Thoracic aorta (tissue), 2 donors: ENCODE results near the gene UVRAG. TPM values are rescaled to one million over a fixed set of nuclear protein-coding genes. Genes with fewer than 3 reads are reported as not detected.

Source experiments
- ATAC-seq: fragments of 150-250 bp; one replicate; pipeline ENCODE4 v1.8.0; 2017; ENCODE audit warnings: low read depth; ENCODE audit not compliant: insufficient number of reproducible peaks, low FRiP score
- DNase-seq: peaks from one replicate; pipeline ENCODE4 v3.0.0-alpha.2; 2020; ENCODE audit warnings: low spot score
- H3K27ac ChIP-seq, 2 donors: fragments of 200-600 bp; sonication (generic); 1 replicate in 1 of 2; 2 replicates in 1 of 2; pipeline ENCODE4 v1.5.1; 2016; ENCODE audit warnings: mild to moderate bottlenecking in 2 of 2, moderate library complexity in 2 of 2
- H3K27me3 ChIP-seq: fragments of 200-600 bp; sonication (generic); replicated peaks from 2 replicates; pipeline ENCODE4 v1.6.0; 2016; ENCODE audit warnings: mild to moderate bottlenecking; ENCODE audit not compliant: insufficient read depth
- H3K36me3 ChIP-seq: fragments of 200-600 bp; sonication (generic); one replicate; pipeline ENCODE4 v1.5.1; 2016
- H3K4me1 ChIP-seq, 2 donors: fragments of 200-600 bp; sonication (generic); 1 replicate in 1 of 2; 2 replicates in 1 of 2; pipeline versions ENCODE4 v1.5.1 to v1.6.0; 2016; ENCODE audit warnings: low read depth in 2 of 2, mild to moderate bottlenecking in 1 of 2; ENCODE audit not compliant: control insufficient read depth in 1 of 2
- H3K4me3 ChIP-seq: fragments of 200-600 bp; sonication (generic); 2 replicates; pipeline ENCODE4 v1.5.1; 2016; ENCODE audit warnings: mild to moderate bottlenecking
- H3K9me3 ChIP-seq: fragments of 200-600 bp; sonication (generic); 2 replicates; pipeline ENCODE4 v1.5.1; 2016
- CTCF ChIP-seq: fragments of 200-600 bp; sonication (generic); IDR thresholded peaks from one replicate; pipeline ENCODE4 v1.5.1; 2019; ENCODE audit warnings: antibody characterized with exemption
- total RNA-seq, 2 donors: library from RNA; depleted of rRNA; stranded (reverse); fragments of >200 nt; gene quantifications; one replicate each; pipeline versions ENCODE4 v1.1.0 to v1.2.3, GENCODE V29; 2016

UVRAG gene
- total RNA-seq, 2 donors from 2014 or later = 20.4 to 27.7 TPM

DNA sequence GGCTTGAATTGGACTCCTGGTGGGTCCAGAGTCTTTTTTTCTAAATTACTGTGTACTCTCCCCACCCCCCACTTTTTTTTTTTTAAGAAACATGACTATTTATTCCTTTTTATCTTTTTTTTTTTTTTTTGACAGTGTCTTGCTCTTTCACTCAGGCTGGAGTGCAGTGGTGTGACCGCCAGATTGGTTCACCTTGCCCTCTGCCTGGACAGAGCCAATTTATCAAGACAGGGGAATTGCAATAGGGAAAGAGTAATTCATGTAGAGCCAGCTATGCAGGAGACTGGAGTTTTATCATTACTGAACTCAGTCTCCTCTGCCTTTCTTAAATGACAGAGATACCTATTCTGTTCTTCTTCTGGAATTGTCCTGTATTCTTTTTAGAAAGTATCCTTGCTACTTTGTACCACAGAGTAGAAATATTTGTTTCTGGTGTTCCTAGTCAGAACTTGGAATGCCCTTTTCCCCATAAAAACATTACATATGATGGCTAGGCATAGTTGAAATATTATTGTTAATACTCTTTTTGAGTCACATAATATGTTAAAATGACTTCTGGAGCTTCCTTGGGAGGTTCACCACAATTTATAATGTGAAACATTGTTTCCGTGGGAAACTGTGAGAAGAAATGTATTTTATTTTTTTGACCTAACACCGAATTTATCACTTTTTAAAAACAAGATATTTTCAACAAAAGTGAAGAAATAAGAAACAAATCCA is 95.6 kb downstream of the UVRAG start:
- TF ChIP-seq CTCF = no peak
- H3K36me3 ChIP-seq = peaks cover 4% of the 10 kb centered on the region
- no peak overlapping the region for H3K27ac ChIP-seq
- H3K27me3 ChIP-seq = no peaks in the 10 kb centered on the region
- no peak overlapping the region for H3K4me3 ChIP-seq
- no peaks in the 10 kb centered on the region for H3K4me1 ChIP-seq
- no peaks in the 10 kb centered on the region for H3K9me3 ChIP-seq
- ATAC-seq (no peak), DNase-seq (no peak)

DNA sequence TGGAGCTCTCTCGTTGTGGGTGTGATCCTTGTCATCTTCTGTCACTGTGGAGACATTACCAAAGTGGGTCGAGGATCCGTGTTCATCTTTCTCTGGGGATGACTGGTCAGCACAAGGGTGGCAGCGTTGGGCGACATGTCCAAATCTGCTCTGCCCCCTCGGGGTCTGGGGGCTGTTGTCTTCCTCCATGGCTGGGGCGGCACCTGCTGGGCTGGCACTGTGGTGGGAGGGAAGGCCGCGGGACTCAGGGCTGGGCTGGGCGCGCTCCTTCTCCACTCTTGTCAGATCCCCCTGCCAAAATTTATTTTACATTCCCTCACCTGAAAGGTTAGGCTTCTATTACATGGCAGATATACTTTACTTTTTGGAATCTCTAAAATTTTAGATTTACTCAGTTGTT is 96.4 kb downstream of the UVRAG start:
- Histone ChIP-seq H3K27ac (no peak overlapping the region), H3K36me3 (peaks cover 4% of the 10 kb centered on the region), H3K4me1 (no peaks in the 10 kb centered on the region), H3K4me3 (no peak overlapping the region), H3K9me3 (no peaks in the 10 kb centered on the region), H3K27me3 (no peaks in the 10 kb centered on the region)
- DNase-seq (no peak), ATAC-seq (no peak)
- no peak for TF ChIP-seq CTCF

- Histone ChIP-seq H3K9me3 (no peaks in the 10 kb centered on the region), H3K4me1 (peaks cover 0 to 3% of the 10 kb centered on the region in 2 donors), H3K27ac (no peak overlapping the region), H3K36me3 (peaks cover 4% of the 10 kb centered on the region), H3K4me3 (no peak overlapping the region), H3K27me3 (no peaks in the 10 kb centered on the region)
- DNase-seq (no peak), ATAC-seq (no peak)
- no peak for TF ChIP-seq CTCF
These were observed 99.0 kb downstream of the UVRAG start for GRCh38 chr11:75913984-75914383.

DNA sequence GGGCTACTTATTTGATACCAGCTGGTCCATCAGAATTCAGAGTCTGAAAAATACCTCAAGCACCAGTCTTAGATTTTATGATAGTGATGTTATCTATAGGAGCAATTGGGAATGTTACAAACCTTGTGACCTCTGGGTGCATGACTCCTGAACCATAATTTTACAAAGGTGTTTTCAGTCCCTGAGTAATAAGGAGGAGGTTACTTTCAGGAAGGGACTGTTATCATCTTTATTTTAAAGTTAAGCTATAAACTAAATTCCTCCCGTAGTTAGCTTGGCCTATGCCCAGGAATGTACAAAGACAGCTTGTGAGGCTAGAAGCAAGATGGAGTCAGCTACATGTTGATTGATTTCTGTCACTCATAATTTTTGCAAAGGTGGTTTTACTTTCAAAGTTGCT is 101.9 kb downstream of the UVRAG start:
- ATAC-seq (no peak), DNase-seq (no peak)
- Histone ChIP-seq H3K27ac (no peak overlapping the region), H3K4me3 (no peak overlapping the region), H3K9me3 (no peaks in the 10 kb centered on the region), H3K4me1 (peaks cover under 1 to 11% of the 10 kb centered on the region in 2 donors), H3K27me3 (no peaks in the 10 kb centered on the region), H3K36me3 (peaks cover 4% of the 10 kb centered on the region)
- no peak for TF ChIP-seq CTCF

DNA sequence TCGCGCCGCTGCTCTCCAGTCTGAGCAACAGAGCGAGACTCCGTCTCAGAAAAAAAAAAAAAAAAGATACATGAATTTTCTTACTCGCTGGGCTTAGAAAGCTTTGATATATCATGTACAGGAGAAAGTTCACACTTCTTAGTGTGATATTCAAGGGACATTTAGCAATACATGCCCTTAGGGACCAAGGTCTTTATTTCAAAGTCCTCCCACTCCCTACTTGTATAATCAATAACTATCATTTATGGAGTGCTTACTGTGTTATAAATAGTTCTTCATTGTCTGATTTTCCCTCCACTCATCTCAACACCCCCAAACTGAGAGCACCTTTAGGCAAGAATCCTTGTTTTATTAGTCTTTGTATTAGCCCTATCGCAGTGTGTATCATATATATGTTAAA is 103.3 kb downstream of the UVRAG start:
- Histone ChIP-seq H3K36me3 (peaks cover 4% of the 10 kb centered on the region), H3K4me3 (no peak overlapping the region), H3K4me1 (peaks cover 3 to 11% of the 10 kb centered on the region in 2 donors), H3K9me3 (no peaks in the 10 kb centered on the region), H3K27ac (no peak overlapping the region), H3K27me3 (no peaks in the 10 kb centered on the region)
- ATAC-seq (no peak), DNase-seq (no peak)
- TF ChIP-seq CTCF = no peak
